Measurements from ENCODE around the gene SREBF1. TPM values are rescaled to one million over a fixed set of nuclear protein-coding genes. Genes with fewer than 3 reads are reported as not detected.
A peak's percentile ranks its signal among the peaks of the same experiment; 100 is the strongest.

Gene SREBF1
- total and polyA plus RNA-seq, 4 donors, result 23.6 to 103 (median 24.4) TPM

- no peaks in the 10 kb centered on the region for H3K36me3 ChIP-seq (ENCODE audit: control insufficient read depth in 1 of 2, insufficient read depth in 2 of 2, low read length in 1 of 2)
- no peaks in the 10 kb centered on the region for H3K4me1 ChIP-seq (ENCODE audit: control insufficient read depth in 1 of 2, insufficient read depth in 2 of 2, low read length in 2 of 2)
- H3K27ac ChIP-seq (ENCODE audit: low read depth in 1 of 2, low read length in 2 of 2), result no peak overlapping the region
- WGBS, 2 donors, result 93 to 96% methylated on average over 2 of the region's 2 CpGs
- H3K4me3 ChIP-seq (ENCODE audit: low read length in 2 of 2), result no peak overlapping the region
- ATAC-seq (ENCODE audit: low FRiP score) (no peak), DNase-seq (no peak)
- intact Hi-C loops (cut with DNase I), result no loop called here
- H3K27me3 ChIP-seq (ENCODE audit: control insufficient read depth in 1 of 2, insufficient read depth in 2 of 2, low read length in 1 of 2), result no peaks in the 10 kb centered on the region
- H3K9me3 ChIP-seq (ENCODE audit: control insufficient read depth, low read length), result no peaks in the 10 kb centered on the region
Observed at GRCh38 chr17:17832032-17832363, 4.8 kb downstream of the SREBF1 start.

GRCh38 chr17:17831208-17832031 is 5.4 kb downstream of the SREBF1 start:
- Histone ChIP-seq H3K36me3 (ENCODE audit: control insufficient read depth in 1 of 2, insufficient read depth in 2 of 2, low read length in 1 of 2) (no peaks in the 10 kb centered on the region), H3K4me3 (ENCODE audit: low read length in 2 of 2) (no peak overlapping the region), H3K27ac (ENCODE audit: low read depth in 1 of 2, low read length in 2 of 2) (no peak overlapping the region), H3K27me3 (ENCODE audit: control insufficient read depth in 1 of 2, insufficient read depth in 2 of 2, low read length in 1 of 2) (no peaks in the 10 kb centered on the region), H3K4me1 (ENCODE audit: control insufficient read depth in 1 of 2, insufficient read depth in 2 of 2, low read length in 2 of 2) (no peaks in the 10 kb centered on the region), H3K9me3 (ENCODE audit: control insufficient read depth, low read length) (no peaks in the 10 kb centered on the region)
- ATAC-seq (ENCODE audit: low FRiP score) (no peak), DNase-seq (no peak)
- intact Hi-C loops (cut with DNase I), result no loop called here
- 73 to 75% methylated on average over 12 of the region's 12 CpGs for WGBS, 2 donors

GRCh38 chr17:17830740-17831207 is 6.0 kb downstream of the SREBF1 start:
- intact Hi-C loops (cut with DNase I), result no loop called here
- H3K9me3 ChIP-seq (ENCODE audit: control insufficient read depth, low read length), result no peaks in the 10 kb centered on the region
- H3K36me3 ChIP-seq (ENCODE audit: control insufficient read depth in 1 of 2, insufficient read depth in 2 of 2, low read length in 1 of 2), result no peaks in the 10 kb centered on the region
- no peaks in the 10 kb centered on the region for H3K4me1 ChIP-seq (ENCODE audit: control insufficient read depth in 1 of 2, insufficient read depth in 2 of 2, low read length in 2 of 2)
- no peak overlapping the region for H3K27ac ChIP-seq (ENCODE audit: low read depth in 1 of 2, low read length in 2 of 2)
- DNase-seq, result no peak
- H3K4me3 ChIP-seq (ENCODE audit: low read length in 2 of 2), result no peak overlapping the region
- 78 to 81% methylated on average over 6 of the region's 6 CpGs for WGBS, 2 donors
- no peaks in the 10 kb centered on the region for H3K27me3 ChIP-seq (ENCODE audit: control insufficient read depth in 1 of 2, insufficient read depth in 2 of 2, low read length in 1 of 2)
- no peak for ATAC-seq (ENCODE audit: low FRiP score)

- no peak overlapping the region for H3K4me3 ChIP-seq (ENCODE audit: low read length in 2 of 2)
- ATAC-seq (ENCODE audit: low FRiP score) (no peak), DNase-seq (no peak)
- 93 to 95% methylated on average over 2 of the region's 2 CpGs for WGBS, 2 donors
- H3K27ac ChIP-seq (ENCODE audit: low read depth in 1 of 2, low read length in 2 of 2), result no peak overlapping the region
- H3K36me3 ChIP-seq (ENCODE audit: control insufficient read depth in 1 of 2, insufficient read depth in 2 of 2, low read length in 1 of 2), result no peaks in the 10 kb centered on the region
- no peaks in the 10 kb centered on the region for H3K27me3 ChIP-seq (ENCODE audit: control insufficient read depth in 1 of 2, insufficient read depth in 2 of 2, low read length in 1 of 2)
- intact Hi-C loops (cut with DNase I), result no loop called here
- H3K4me1 ChIP-seq (ENCODE audit: control insufficient read depth in 1 of 2, insufficient read depth in 2 of 2, low read length in 2 of 2), result no peaks in the 10 kb centered on the region
- no peaks in the 10 kb centered on the region for H3K9me3 ChIP-seq (ENCODE audit: control insufficient read depth, low read length)
Observed at GRCh38 chr17:17830269-17830567, 6.6 kb downstream of the SREBF1 start.

- H3K4me1 ChIP-seq (ENCODE audit: control insufficient read depth in 1 of 2, insufficient read depth in 2 of 2, low read length in 2 of 2), result no peaks in the 10 kb centered on the region
- DNase-seq, result no peak
- no peaks in the 10 kb centered on the region for H3K36me3 ChIP-seq (ENCODE audit: control insufficient read depth in 1 of 2, insufficient read depth in 2 of 2, low read length in 1 of 2)
- 85 to 86% methylated on average over 13 of the region's 13 CpGs for WGBS, 2 donors
- H3K9me3 ChIP-seq (ENCODE audit: control insufficient read depth, low read length), result no peaks in the 10 kb centered on the region
- H3K4me3 ChIP-seq (ENCODE audit: low read length in 2 of 2), result no peak overlapping the region
- H3K27me3 ChIP-seq (ENCODE audit: control insufficient read depth in 1 of 2, insufficient read depth in 2 of 2, low read length in 1 of 2), result no peaks in the 10 kb centered on the region
- ATAC-seq (ENCODE audit: low FRiP score), result no peak
- intact Hi-C loops (cut with DNase I), result no loop called here
- H3K27ac ChIP-seq (ENCODE audit: low read depth in 1 of 2, low read length in 2 of 2), result no peak overlapping the region
Observed at GRCh38 chr17:17827826-17828621, 8.8 kb downstream of the SREBF1 start.

- H3K36me3 ChIP-seq (ENCODE audit: control insufficient read depth in 1 of 2, insufficient read depth in 2 of 2, low read length in 1 of 2), result no peaks in the 10 kb centered on the region
- WGBS, 2 donors, result 90 to 92% methylated on average over 16 of the region's 16 CpGs
- H3K9me3 ChIP-seq (ENCODE audit: control insufficient read depth, low read length), result no peaks in the 10 kb centered on the region
- intact Hi-C loops (cut with DNase I), result no loop called here
- ATAC-seq (ENCODE audit: low FRiP score) (no peak), DNase-seq (no peak)
- no peaks in the 10 kb centered on the region for H3K4me1 ChIP-seq (ENCODE audit: control insufficient read depth in 1 of 2, insufficient read depth in 2 of 2, low read length in 2 of 2)
- H3K27me3 ChIP-seq (ENCODE audit: control insufficient read depth in 1 of 2, insufficient read depth in 2 of 2, low read length in 1 of 2), result no peaks in the 10 kb centered on the region
- H3K4me3 ChIP-seq (ENCODE audit: low read length in 2 of 2), result no peak overlapping the region
- H3K27ac ChIP-seq (ENCODE audit: low read depth in 1 of 2, low read length in 2 of 2), result no peak overlapping the region
Observed at GRCh38 chr17:17826942-17827785, 9.6 kb downstream of the SREBF1 start.

- Histone ChIP-seq H3K4me1 (ENCODE audit: control insufficient read depth in 1 of 2, insufficient read depth in 2 of 2, low read length in 2 of 2) (no peaks in the 10 kb centered on the region), H3K36me3 (ENCODE audit: control insufficient read depth in 1 of 2, insufficient read depth in 2 of 2, low read length in 1 of 2) (no peaks in the 10 kb centered on the region), H3K27me3 (ENCODE audit: control insufficient read depth in 1 of 2, insufficient read depth in 2 of 2, low read length in 1 of 2) (no peaks in the 10 kb centered on the region), H3K27ac (ENCODE audit: low read depth in 1 of 2, low read length in 2 of 2) (no peak overlapping the region), H3K9me3 (ENCODE audit: control insufficient read depth, low read length) (no peaks in the 10 kb centered on the region), H3K4me3 (ENCODE audit: low read length in 2 of 2) (no peak overlapping the region)
- ATAC-seq (ENCODE audit: low FRiP score) (no peak), DNase-seq (no peak)
- WGBS, 2 donors, result 97 to 100% methylated on average over 2 of the region's 2 CpGs
- intact Hi-C loops (cut with DNase I), result no loop called here
Observed at GRCh38 chr17:17826342-17826713, 10.5 kb downstream of the SREBF1 start.

- DNase-seq (peak in 1 of 2 donors; percentile 82), ATAC-seq (ENCODE audit: low FRiP score) (peak; percentile 37)
- Histone ChIP-seq H3K27me3 (ENCODE audit: control insufficient read depth in 1 of 2, insufficient read depth in 2 of 2, low read length in 1 of 2) (no peaks in the 10 kb centered on the region), H3K4me3 (ENCODE audit: low read length in 2 of 2) (no peak overlapping the region), H3K27ac (ENCODE audit: low read depth in 1 of 2, low read length in 2 of 2) (peak overlapping the region in 1 of 2 donors; percentile 34), H3K36me3 (ENCODE audit: control insufficient read depth in 1 of 2, insufficient read depth in 2 of 2, low read length in 1 of 2) (no peaks in the 10 kb centered on the region), H3K4me1 (ENCODE audit: control insufficient read depth in 1 of 2, insufficient read depth in 2 of 2, low read length in 2 of 2) (no peaks in the 10 kb centered on the region), H3K9me3 (ENCODE audit: control insufficient read depth, low read length) (no peaks in the 10 kb centered on the region)
- WGBS, 2 donors, result 43 to 48% methylated on average over 14 of the region's 14 CpGs
- intact Hi-C loops (cut with DNase I), result no loop called here
Observed at GRCh38 chr17:17824783-17825614, 11.8 kb downstream of the SREBF1 start.

Measured in aorta (tissue), 5 donors.